CD4-positive, alpha-beta T cell (primary cell): ENCODE measurements around the gene BIRC5. TPM values are rescaled to one million over a fixed set of nuclear protein-coding genes. Genes with fewer than 3 reads are reported as not detected.

ENCODE experiments used
- ATAC-seq: fragments of 200-7000 bp; cut with Tn5 transposase; one replicate; pipeline ENCODE4 v1.10.0; 2022; ENCODE audit warnings: mild to moderate bottlenecking; ENCODE audit not compliant: poor library complexity
- CTCF ChIA-PET: fragments of 350-600 bp; sonication (Branson Sonifier 250); formaldehyde crosslinking; loops from one replicate; lab custom pipeline; 2021; ENCODE audit warnings: antibody characterized with exemption, inconsistent platforms; lab: Charles Lee
- POLR2A ChIA-PET: fragments of 350-600 bp; sonication (Branson Sonifier 250); formaldehyde crosslinking; loops from one replicate; lab custom pipeline; 2021; ENCODE audit warnings: antibody characterized with exemption, inconsistent platforms; lab: Charles Lee
- DNase-seq, 14 experiments: peaks; one replicate each; pipeline ENCODE4 v3.0.0-alpha.2; 2013 to 2020; ENCODE audit warnings: mixed read lengths in 2 of 14
- H3K27ac ChIP-seq, 2 donors: one replicate each; pipeline versions ENCODE4 v1.5.1 to v1.7.0; 2013; ENCODE audit warnings: low read length in 2 of 2, low read depth in 1 of 2, mild to moderate bottlenecking in 1 of 2
- H3K27me3 ChIP-seq, 2 experiments: 1 replicate in 1 of 2; 2 replicates in 1 of 2; pipeline versions ENCODE4 v1.6.1 to v1.7.0; 2013; ENCODE audit warnings: low read length in 2 of 2, control low read depth in 1 of 2, mild to moderate bottlenecking in 1 of 2, moderate library complexity in 1 of 2; ENCODE audit not compliant: insufficient read depth in 2 of 2, control insufficient read depth in 1 of 2
- H3K36me3 ChIP-seq: one replicate; pipeline ENCODE4 v1.6.1; 2013; ENCODE audit warnings: low read length, control low read depth; ENCODE audit not compliant: insufficient read depth
- H3K4me1 ChIP-seq: one replicate; pipeline ENCODE4 v1.6.1; 2013; ENCODE audit warnings: low read length, control low read depth; ENCODE audit not compliant: insufficient read depth
- H3K4me3 ChIP-seq: one replicate; pipeline ENCODE4 v1.5.1; 2013; ENCODE audit warnings: mild to moderate bottlenecking, low read length, moderate library complexity
- H3K9me3 ChIP-seq, 2 experiments: 1 replicate in 1 of 2; 2 replicates in 1 of 2; pipeline versions ENCODE4 v1.6.1 to v1.7.0; 2013; ENCODE audit warnings: low read length in 2 of 2, mild to moderate bottlenecking in 2 of 2, control low read depth in 1 of 2, moderate library complexity in 1 of 2; ENCODE audit not compliant: control insufficient read depth in 1 of 2, insufficient read depth in 1 of 2
- H3K27ac Mint-ChIP-seq: one replicate; pipeline ENCODE4 v1.8.0; 2020; ENCODE audit warnings: mixed read lengths
- H3K27me3 Mint-ChIP-seq: one replicate; pipeline ENCODE4 v1.8.0; 2021; ENCODE audit warnings: mixed read lengths
- H3K36me3 Mint-ChIP-seq: one replicate; pipeline ENCODE4 v1.8.0; 2021; ENCODE audit warnings: low read depth, mixed read lengths
- H3K4me1 Mint-ChIP-seq: one replicate; pipeline ENCODE4 v1.8.0; 2021; ENCODE audit warnings: low read depth, mixed read lengths
- H3K4me3 Mint-ChIP-seq: one replicate; pipeline ENCODE4 v1.8.0; 2020; ENCODE audit warnings: mild to moderate bottlenecking, mixed read lengths
- H3K9me3 Mint-ChIP-seq: one replicate; pipeline ENCODE4 v1.8.0; 2020; ENCODE audit warnings: mixed read lengths
- CTCF ChIP-seq: fragments of 200-600 bp; IDR thresholded peaks from one replicate; pipeline ENCODE4 v1.8.0; 2022; ENCODE audit warnings: antibody characterized with exemption, mild to moderate bottlenecking
- intact Hi-C, 2 experiments: fragments of 100-400 bp; cut with DNase I in 1 of 2; cut with micrococcal nuclease in 1 of 2; formaldehyde crosslinking; loops; one replicate each; pipeline versions ENCODE4 v1.15.1 to v1.9.0; 2023 to 2025; cut with DNase I, micrococcal nuclease
- total RNA-seq, 174 experiments: library from RNA in 2 of 174; stranded (reverse) in 2 of 174; gene quantifications; one replicate each; pipeline ENCODE4 v1.2.3 and lab custom pipeline; 2021 to 2026

Gene BIRC5
- total RNA-seq, 2 experiments from 2014 or later, result 0.39 to 0.41 TPM

DNA sequence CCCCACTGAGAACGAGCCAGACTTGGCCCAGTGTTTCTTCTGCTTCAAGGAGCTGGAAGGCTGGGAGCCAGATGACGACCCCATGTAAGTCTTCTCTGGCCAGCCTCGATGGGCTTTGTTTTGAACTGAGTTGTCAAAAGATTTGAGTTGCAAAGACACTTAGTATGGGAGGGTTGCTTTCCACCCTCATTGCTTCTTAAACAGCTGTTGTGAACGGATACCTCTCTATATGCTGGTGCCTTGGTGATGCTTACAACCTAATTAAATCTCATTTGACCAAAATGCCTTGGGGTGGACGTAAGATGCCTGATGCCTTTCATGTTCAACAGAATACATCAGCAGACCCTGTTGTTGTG lies 631 bp downstream of the BIRC5 start:
- Histone ChIP-seq H3K9me3 (no peaks in the 10 kb centered on the region), H3K27me3 (no peaks in the 10 kb centered on the region), H3K36me3 (no peaks in the 10 kb centered on the region), H3K4me3 (peak overlapping the region; percentile 58), H3K4me1 (peaks cover 13% of the 10 kb centered on the region), H3K27ac (no peak overlapping the region)
- no peak overlapping the region for H3K27ac Mint-ChIP-seq
- no peaks in the 10 kb centered on the region for H3K4me1 Mint-ChIP-seq
- intact Hi-C loops, result loop anchor here in 1 of 2 experiments (1.0 to 2.0 kb wide), 2 partner anchors 40 to 46 kb away; partner anchors contain the start of gene SYNGR2
- no peaks in the 10 kb centered on the region for H3K36me3 Mint-ChIP-seq
- no peak for TF ChIP-seq CTCF
- no peaks in the 10 kb centered on the region for H3K9me3 Mint-ChIP-seq
- POLR2A ChIA-PET, result no interaction called here
- no peaks in the 10 kb centered on the region for H3K27me3 Mint-ChIP-seq
- DNase-seq, result no peak
- no peak for ATAC-seq
- CTCF ChIA-PET, result no interaction called here
- no peak overlapping the region for H3K4me3 Mint-ChIP-seq

- POLR2A ChIA-PET, result no interaction called here
- no peak for DNase-seq
- H3K9me3 Mint-ChIP-seq, result no peaks in the 10 kb centered on the region
- Histone ChIP-seq H3K9me3 (no peaks in the 10 kb centered on the region), H3K4me1 (peaks cover 6% of the 10 kb centered on the region), H3K27me3 (no peaks in the 10 kb centered on the region), H3K27ac (no peak overlapping the region), H3K4me3 (no peak overlapping the region), H3K36me3 (no peaks in the 10 kb centered on the region)
- ATAC-seq, result no peak
- no peaks in the 10 kb centered on the region for H3K36me3 Mint-ChIP-seq
- no peaks in the 10 kb centered on the region for H3K27me3 Mint-ChIP-seq
- no peak for TF ChIP-seq CTCF
- peaks cover 10% of the 10 kb centered on the region for H3K4me1 Mint-ChIP-seq
- intact Hi-C loops, result no loop called here
- H3K27ac Mint-ChIP-seq, result no peak overlapping the region
- CTCF ChIA-PET, result no interaction called here
- H3K4me3 Mint-ChIP-seq, result no peak overlapping the region
Observed at GRCh38 chr17:78219396-78220150, 5.5 kb downstream of the BIRC5 start.

GRCh38 chr17:78223061-78223460 lies 9.0 kb downstream of the BIRC5 start:
- no peak for DNase-seq

More at GRCh38 chr17:78223061-78223460, 9.0 kb downstream of the BIRC5 start:
- intact Hi-C loops, result no loop called here
- Mint-ChIP-seq H3K27me3 (peaks cover 6% of the 10 kb centered on the region), H3K9me3 (no peaks in the 10 kb centered on the region), H3K4me1 (peaks cover 10% of the 10 kb centered on the region), H3K4me3 (no peak overlapping the region), H3K36me3 (no peaks in the 10 kb centered on the region), H3K27ac (peak overlapping the region; percentile 38)
- H3K4me1 ChIP-seq, result peaks cover 15% of the 10 kb centered on the region
- ChIA-PET CTCF (interaction anchor here (0.7 kb wide), 1 partner anchor 137 kb away, joined by 3 read pairs; no protein-coding TSS in a partner anchor), POLR2A (no interaction called here)
- H3K27me3 ChIP-seq, result peaks cover 8% of the 10 kb centered on the region in 2 experiments
- peak; percentile 44 for ATAC-seq
- no peak for TF ChIP-seq CTCF
- no peaks in the 10 kb centered on the region for H3K9me3 ChIP-seq
- no peak overlapping the region for H3K27ac ChIP-seq
- no peak overlapping the region for H3K4me3 ChIP-seq
- no peaks in the 10 kb centered on the region for H3K36me3 ChIP-seq
